H9 (cell line): Measurements from ENCODE around the gene FAAP100. TPM values are rescaled to one million over a fixed set of nuclear protein-coding genes. Genes with fewer than 3 reads are reported as not detected.

ENCODE experiments used
- DNase-seq: peaks from one replicate; pipeline ENCODE4 v3.0.0-alpha.2; 2017
- H2AFZ ChIP-seq: one replicate; pipeline ENCODE4 v1.6.1; 2013; ENCODE audit warnings: mild to moderate bottlenecking, low read length, control low read depth, moderate library complexity
- H2AK5ac ChIP-seq: 2 replicates; pipeline ENCODE4 v1.6.1; 2013; ENCODE audit warnings: low read length, control low read depth, mixed read lengths; ENCODE audit not compliant: insufficient read length
- H2BK120ac ChIP-seq: one replicate; pipeline ENCODE4 v1.6.1; 2013; ENCODE audit warnings: low read depth, mild to moderate bottlenecking, low read length, control low read depth, inconsistent platforms; ENCODE audit not compliant: poor library complexity, severe bottlenecking
- H2BK12ac ChIP-seq: 2 replicates; pipeline ENCODE4 v1.6.1; 2013; ENCODE audit warnings: low read length, control low read depth, mixed read lengths, low read depth; ENCODE audit not compliant: insufficient read length
- H2BK15ac ChIP-seq: 2 replicates; pipeline ENCODE4 v1.6.1; 2013; ENCODE audit warnings: low read depth, low read length, control low read depth
- H2BK20ac ChIP-seq: one replicate; pipeline ENCODE4 v1.6.1; 2013; ENCODE audit warnings: low read depth, mild to moderate bottlenecking, low read length, control low read depth, inconsistent platforms; ENCODE audit not compliant: poor library complexity, severe bottlenecking
- H2BK5ac ChIP-seq: 2 replicates; pipeline ENCODE4 v1.6.1; 2013; ENCODE audit warnings: low read length, control low read depth, mixed read lengths; ENCODE audit not compliant: insufficient read length
- H3K14ac ChIP-seq: 2 replicates; pipeline ENCODE4 v1.6.1; 2013; ENCODE audit warnings: low read length, control low read depth; ENCODE audit not compliant: insufficient read depth
- H3K18ac ChIP-seq: 2 replicates; pipeline ENCODE4 v1.6.1; 2013; ENCODE audit warnings: low read depth, mild to moderate bottlenecking, mixed read lengths, low read length, control low read depth; ENCODE audit not compliant: insufficient read length
- H3K23ac ChIP-seq: 2 replicates; pipeline ENCODE4 v1.6.1; 2013; ENCODE audit warnings: low read length, control low read depth, mixed read lengths, low read depth; ENCODE audit not compliant: insufficient read length
- H3K23me2 ChIP-seq: 2 replicates; pipeline ENCODE4 v1.6.1; 2013; ENCODE audit warnings: low read depth, mild to moderate bottlenecking, mixed read lengths, low read length, control low read depth; ENCODE audit not compliant: insufficient read length, poor library complexity, severe bottlenecking
- H3K27ac ChIP-seq: 2 replicates; pipeline ENCODE4 v1.5.1; 2013; ENCODE audit warnings: low read length, control low read depth, mixed read lengths, low read depth; ENCODE audit not compliant: insufficient read length
- H3K27me3 ChIP-seq: 2 replicates; pipeline ENCODE4 v1.6.1; 2013; ENCODE audit warnings: low read length, control low read depth, inconsistent platforms; ENCODE audit not compliant: insufficient read depth
- H3K4ac ChIP-seq: 2 replicates; pipeline ENCODE4 v1.6.1; 2013; ENCODE audit warnings: low read depth, mild to moderate bottlenecking, control low read depth, inconsistent platforms, low read length, moderate library complexity
- H3K4me1 ChIP-seq: 2 replicates; pipeline ENCODE4 v1.6.1; 2013; ENCODE audit warnings: low read length, control low read depth, inconsistent platforms; ENCODE audit not compliant: insufficient read depth
- H3K4me2 ChIP-seq: 2 replicates; pipeline ENCODE4 v1.6.1; 2013; ENCODE audit warnings: low read length, control low read depth, mixed read lengths; ENCODE audit not compliant: insufficient read length, insufficient read depth
- H3K56ac ChIP-seq: 2 replicates; pipeline ENCODE4 v1.6.1; 2013; ENCODE audit warnings: low read depth, mild to moderate bottlenecking, mixed read lengths, low read length, control low read depth; ENCODE audit not compliant: insufficient read length
- H3K79me1 ChIP-seq: 2 replicates; pipeline ENCODE4 v1.6.1; 2013; ENCODE audit warnings: low read depth, mild to moderate bottlenecking, moderate library complexity, low read length, control low read depth, inconsistent platforms; ENCODE audit not compliant: insufficient read depth, poor library complexity, severe bottlenecking
- H3K79me2 ChIP-seq: 2 replicates; pipeline ENCODE4 v1.6.1; 2013; ENCODE audit warnings: low read length, control low read depth, inconsistent platforms; ENCODE audit not compliant: insufficient read depth
- H3K9ac ChIP-seq: 2 replicates; pipeline ENCODE4 v1.6.1; 2013; ENCODE audit warnings: low read length, control low read depth, mixed read lengths; ENCODE audit not compliant: insufficient read length; ENCODE audit errors: extremely low read depth
- H3K9me3 ChIP-seq: one replicate; pipeline ENCODE4 v1.6.1; 2013; ENCODE audit warnings: low read depth, low read length, inconsistent platforms; ENCODE audit not compliant: control insufficient read depth
- H3T11ph ChIP-seq: one replicate; pipeline ENCODE4 v1.6.1; 2013; ENCODE audit warnings: mild to moderate bottlenecking, low read length, control low read depth, inconsistent platforms
- H4K20me1 ChIP-seq: one replicate; pipeline ENCODE4 v1.6.1; 2013; ENCODE audit not compliant: control insufficient read depth, insufficient read length, insufficient read depth
- H4K5ac ChIP-seq: 2 replicates; pipeline ENCODE4 v1.6.1; 2013; ENCODE audit warnings: low read depth, mild to moderate bottlenecking, mixed read lengths, low read length, control low read depth; ENCODE audit not compliant: insufficient read length
- H4K8ac ChIP-seq: replicated peaks from 2 replicates; pipeline ENCODE4 v1.6.1; 2013; ENCODE audit warnings: low read length, control low read depth, mixed read lengths, low read depth; ENCODE audit not compliant: insufficient read length
- H4K91ac ChIP-seq: 2 replicates; pipeline ENCODE4 v1.6.1; 2013; ENCODE audit warnings: low read depth, mild to moderate bottlenecking, moderate library complexity, mixed read lengths, low read length, control low read depth; ENCODE audit not compliant: insufficient read length
- H3K27ac Mint-ChIP-seq, 3 experiments: 2 replicates in 2 of 3; 3 replicates in 1 of 3; pipeline ENCODE4 v1.8.0; 2020 to 2021; ENCODE audit warnings: mixed read lengths in 3 of 3, mild to moderate bottlenecking in 1 of 3, moderate library complexity in 1 of 3
- H3K27me3 Mint-ChIP-seq: 2 replicates; pipeline ENCODE4 v1.8.0; 2021; ENCODE audit warnings: low read depth, mild to moderate bottlenecking, moderate library complexity, mixed read lengths
- H3K36me3 Mint-ChIP-seq, 3 experiments: 2 replicates in 2 of 3; 3 replicates in 1 of 3; pipeline ENCODE4 v1.8.0; 2020 to 2021; ENCODE audit warnings: low read depth in 3 of 3, mixed read lengths in 3 of 3; ENCODE audit not compliant: insufficient read depth in 1 of 3
- H3K4me1 Mint-ChIP-seq, 2 experiments: 2 replicates each; pipeline ENCODE4 v1.8.0; 2020; ENCODE audit warnings: mixed read lengths in 2 of 2
- H3K4me3 Mint-ChIP-seq, 2 experiments: 2 replicates in 1 of 2; 3 replicates in 1 of 2; pipeline ENCODE4 v1.8.0; 2020 to 2021; ENCODE audit warnings: mild to moderate bottlenecking in 2 of 2, mixed read lengths in 2 of 2, moderate library complexity in 1 of 2
- H3K9me3 Mint-ChIP-seq, 2 experiments: 2 replicates in 1 of 2; 3 replicates in 1 of 2; pipeline ENCODE4 v1.8.0; 2020; ENCODE audit warnings: mild to moderate bottlenecking in 2 of 2, mixed read lengths in 2 of 2, moderate library complexity in 1 of 2
- CTCF ChIP-seq: fragments of 200-600 bp; sonication (generic); conservative IDR thresholded peaks from 3 replicates; pipeline ENCODE4 v1.8.0; 2021; ENCODE audit warnings: antibody characterized with exemption, mild to moderate bottlenecking
- WGBS: extraction: QIAGEN DNeasy Blood & Tissue Kit; methylation state at CpG from one replicate; pipeline ENCODE4 v1.1.7; 2013; ENCODE audit warnings: missing lambda C conversion rate, low lambda C conversion rate, mixed read lengths; ENCODE audit not compliant: insufficient read length; ENCODE audit errors: extremely low coverage; 5-methylcytosine and 5-hydroxymethylcytosine counted together
- total RNA-seq: library from RNA; stranded (reverse); gene quantifications from 2 replicates; pipeline ENCODE4 v1.2.1, GENCODE V29; 2021

FAAP100 gene
- total RNA-seq, 1 experiment from 2014 or later: 54.0 TPM

GRCh38 chr17:81498953-81499600 lies 53.1 kb downstream of the FAAP100 start:
- H2BK12ac ChIP-seq: no peak overlapping the region
- H3K56ac ChIP-seq: no peak overlapping the region
- H4K20me1 ChIP-seq: no peaks in the 10 kb centered on the region
- no CpG with 5 or more reads among the region's 64 CpGs for WGBS
- no peak overlapping the region for H2AFZ ChIP-seq
- H3K4ac ChIP-seq: no peak overlapping the region
- no peak overlapping the region for H3K23ac ChIP-seq
- no peaks in the 10 kb centered on the region for H3K79me1 ChIP-seq
- no peak overlapping the region for H3K14ac ChIP-seq
- H3K27ac ChIP-seq: no peak overlapping the region
- no peak overlapping the region for H3T11ph ChIP-seq
- H4K91ac ChIP-seq: no peak overlapping the region
- H4K8ac ChIP-seq: no peak overlapping the region
- no peak overlapping the region for H3K9ac ChIP-seq
- Mint-ChIP-seq H3K27me3 (peaks cover 18% of the 10 kb centered on the region), H3K4me3 (no peak overlapping the region), H3K27ac (no peak overlapping the region), H3K9me3 (no peaks in the 10 kb centered on the region), H3K36me3 (no peaks in the 10 kb centered on the region), H3K4me1 (peaks cover 7 to 8% of the 10 kb centered on the region in 2 experiments)
- H4K5ac ChIP-seq: no peak overlapping the region
- H3K27me3 ChIP-seq: no peaks in the 10 kb centered on the region
- no peaks in the 10 kb centered on the region for H3K79me2 ChIP-seq
- H3K4me1 ChIP-seq: no peaks in the 10 kb centered on the region
- no peak overlapping the region for H3K4me2 ChIP-seq
- H2BK120ac ChIP-seq: no peak overlapping the region
- H2BK15ac ChIP-seq: no peak overlapping the region
- H3K9me3 ChIP-seq: no peaks in the 10 kb centered on the region
- H2BK5ac ChIP-seq: no peak overlapping the region
- H2AK5ac ChIP-seq: no peak overlapping the region
- no peak for TF ChIP-seq CTCF
- no peaks in the 10 kb centered on the region for H3K23me2 ChIP-seq
- no peak for DNase-seq
- H2BK20ac ChIP-seq: no peak overlapping the region
- H3K18ac ChIP-seq: no peak overlapping the region
